Activated CD4-positive, alpha-beta T cell treated with anti-CD3 and anti-CD28 coated beads, Interleukin-2, amount 50 U/mL, for 16 hours (primary cell): ENCODE measurements around the gene MAGEB3.
"Not testable (repeated sequence)": the region's sequence is repeated elsewhere in the genome, so short reads cannot be mapped to it uniquely, and the experiment has no call there.

Experiments
- DNase-seq: peaks from one replicate; pipeline ENCODE4 v3.0.0-alpha.2; 2020

MAGEB3 gene, protein sequence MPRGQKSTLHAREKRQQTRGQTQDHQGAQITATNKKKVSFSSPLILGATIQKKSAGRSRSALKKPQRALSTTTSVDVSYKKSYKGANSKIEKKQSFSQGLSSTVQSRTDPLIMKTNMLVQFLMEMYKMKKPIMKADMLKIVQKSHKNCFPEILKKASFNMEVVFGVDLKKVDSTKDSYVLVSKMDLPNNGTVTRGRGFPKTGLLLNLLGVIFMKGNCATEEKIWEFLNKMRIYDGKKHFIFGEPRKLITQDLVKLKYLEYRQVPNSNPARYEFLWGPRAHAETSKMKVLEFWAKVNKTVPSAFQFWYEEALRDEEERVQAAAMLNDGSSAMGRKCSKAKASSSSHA

DNA sequence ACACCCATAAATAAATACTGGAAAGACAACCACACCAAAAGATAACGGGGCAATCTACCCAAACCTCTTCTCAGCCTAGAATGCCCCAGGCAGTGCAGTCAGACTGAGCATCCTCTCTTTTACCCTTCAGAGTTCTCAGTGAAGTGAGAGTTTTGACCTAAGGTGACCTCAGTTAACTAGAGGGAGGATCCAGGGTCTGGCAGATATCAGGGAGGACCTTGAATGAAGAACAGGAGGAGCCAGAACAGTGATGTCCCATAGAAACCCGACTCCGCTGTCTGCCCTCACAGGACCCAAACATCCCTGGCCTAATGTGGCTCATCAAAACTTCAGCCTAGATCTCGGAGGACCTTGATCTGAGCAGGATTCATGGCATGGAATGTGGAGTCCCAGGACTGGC lies at the start of gene MAGEB3:
Gene MAGEB3 (plus strand): TSS at position 263 of the 400 bp plus-strand sequence. CDS start 5,268 bp downstream, outside the sequence.
- DNase-seq: no peak

DNA sequence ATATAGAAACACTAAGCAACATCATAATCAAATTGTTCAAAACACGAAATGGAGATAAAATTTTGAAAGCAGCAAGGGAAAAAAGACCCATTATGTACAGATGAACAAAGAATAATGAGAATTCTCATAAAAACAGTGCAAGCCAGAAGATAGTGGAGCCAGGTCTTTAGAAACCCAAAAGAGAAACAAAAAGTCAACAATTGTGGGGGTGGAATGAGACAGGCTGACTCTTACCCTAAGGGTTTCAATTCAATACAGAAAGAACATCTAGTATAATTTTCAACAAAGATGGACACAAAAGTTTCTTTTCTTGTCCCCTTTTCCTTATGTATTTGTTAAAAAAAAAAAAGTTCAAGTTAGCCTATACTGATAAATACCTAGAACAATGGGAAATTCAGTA lies 49.1 kb upstream of the MAGEB3 start:
- DNase-seq: no peak

DNA sequence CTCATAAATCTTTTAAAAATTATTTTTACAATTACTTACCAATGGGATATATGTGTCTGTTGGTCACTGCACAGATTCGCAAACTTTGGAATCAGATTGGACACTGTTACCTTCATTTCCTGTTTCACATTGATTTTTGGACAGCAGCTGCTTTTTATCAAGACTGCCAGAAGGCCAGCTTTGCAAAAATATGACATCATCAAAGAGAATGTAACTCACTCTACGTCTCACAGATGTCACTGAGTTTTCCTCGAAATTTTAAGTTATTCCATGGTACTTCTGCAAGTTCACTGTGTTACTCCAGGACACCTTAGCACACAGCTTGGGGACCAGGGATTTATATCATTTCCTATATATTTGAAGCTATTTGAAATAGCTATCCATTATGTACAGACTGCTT lies 46.9 kb upstream of the MAGEB3 start:
- DNase-seq: no peak

DNA sequence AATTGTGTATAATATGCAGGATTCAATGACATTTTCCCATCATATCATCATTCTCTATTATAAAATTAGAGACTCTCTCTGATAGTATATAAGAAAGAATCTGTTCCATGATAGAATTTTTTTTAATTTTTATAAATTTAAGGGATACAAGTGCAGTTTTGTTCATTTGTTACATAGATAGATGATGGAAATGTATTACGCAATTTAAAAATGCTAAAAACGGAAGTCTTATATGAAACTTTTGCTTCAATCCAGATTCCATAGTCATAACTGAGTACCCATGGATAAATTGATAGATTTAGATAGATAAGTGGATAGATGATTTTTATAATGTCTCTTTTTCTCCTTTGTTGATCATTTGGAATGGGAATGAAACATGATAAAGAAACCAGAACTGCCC lies 40.0 kb upstream of the MAGEB3 start:
- DNase-seq: no peak

DNA sequence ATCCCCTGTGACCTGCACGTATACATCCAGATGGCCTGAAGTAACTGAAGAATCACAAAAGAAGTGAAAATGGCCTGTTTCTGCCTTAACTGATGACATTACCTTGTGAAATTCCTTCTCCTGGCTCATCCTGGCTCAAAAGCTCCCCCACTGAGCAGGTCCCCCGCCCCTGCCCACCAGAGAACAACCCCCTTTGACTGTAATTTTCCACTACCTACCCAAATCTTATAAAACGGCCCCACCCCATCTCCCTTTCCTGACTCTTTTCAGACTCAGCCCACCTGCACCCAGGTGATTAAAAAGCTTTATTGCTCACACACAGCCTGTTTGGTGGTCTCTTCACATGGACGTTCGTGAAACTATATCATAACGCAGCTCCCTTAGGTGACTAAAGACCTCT lies 36.5 kb upstream of the MAGEB3 start:
- not testable (repeated sequence) for DNase-seq

DNA sequence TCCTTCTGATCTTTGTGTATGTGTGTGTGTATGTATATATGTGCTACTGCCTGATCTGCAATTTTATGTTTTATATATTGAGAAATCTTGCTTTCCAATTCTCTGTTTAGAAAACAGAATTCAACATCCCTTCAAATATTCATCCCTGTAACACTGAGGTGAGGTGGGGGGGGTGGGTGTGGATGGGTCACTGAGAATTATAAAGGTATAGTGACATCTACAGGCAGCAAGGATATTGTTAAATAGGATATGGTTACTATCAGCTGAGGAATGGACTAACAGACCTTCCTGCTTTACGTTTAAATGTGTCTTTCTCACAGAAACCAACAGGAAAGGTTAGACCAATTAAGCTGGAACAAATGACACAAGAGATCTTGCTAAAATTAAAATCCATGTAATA lies 34.1 kb upstream of the MAGEB3 start:
- no peak for DNase-seq

DNA sequence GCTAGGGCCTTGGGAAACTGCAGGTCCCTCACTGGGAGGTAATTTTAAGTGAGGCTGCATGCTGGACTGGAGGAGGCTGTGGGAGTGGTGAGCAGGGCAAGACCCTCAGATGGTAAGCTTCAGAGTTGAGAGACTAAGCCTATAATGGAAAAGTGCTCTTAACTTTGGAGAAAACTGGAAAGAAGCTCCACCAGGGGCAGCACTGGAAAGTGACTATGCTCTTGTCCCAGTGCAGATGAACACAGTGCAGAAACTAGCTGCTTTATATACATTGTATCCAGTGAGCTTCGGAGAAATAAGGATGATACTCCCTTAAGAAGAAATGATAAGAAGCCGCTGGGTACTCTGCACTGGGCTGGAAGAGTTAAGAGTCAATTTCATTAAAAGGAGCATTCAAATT lies 18.3 kb upstream of the MAGEB3 start:
- DNase-seq: no peak

DNA sequence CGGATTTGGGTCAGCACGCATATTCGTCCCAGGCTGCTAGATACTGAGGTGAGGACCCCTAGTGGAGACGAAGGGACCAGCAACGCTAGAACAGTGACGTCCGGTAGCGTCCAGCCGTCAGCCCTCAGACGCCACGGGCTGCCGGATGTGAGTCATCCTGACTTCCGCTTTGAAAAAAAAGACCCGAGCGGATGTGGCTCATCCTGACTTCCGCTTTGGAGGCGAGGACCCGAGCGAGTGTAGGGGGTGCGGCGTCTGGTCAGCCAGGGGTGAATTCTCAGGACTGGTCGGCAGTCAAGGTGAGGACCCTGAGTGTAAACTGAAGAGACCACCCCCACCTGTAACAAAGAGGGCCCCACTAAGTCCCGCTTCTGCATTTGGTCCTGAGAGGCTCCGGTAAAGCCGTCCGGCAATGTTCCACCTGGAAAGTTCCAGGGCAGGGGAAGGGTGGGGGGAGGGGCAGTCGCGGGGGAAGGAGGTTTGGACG lies 15.1 kb upstream of the MAGEB3 start, which contains the start of gene MAGEB2:
Gene MAGEB2 (plus strand): TSS at position 207 of the 487 bp plus-strand sequence. CDS start 3,018 bp downstream, outside the sequence.
- DNase-seq: peak; percentile 2

DNA sequence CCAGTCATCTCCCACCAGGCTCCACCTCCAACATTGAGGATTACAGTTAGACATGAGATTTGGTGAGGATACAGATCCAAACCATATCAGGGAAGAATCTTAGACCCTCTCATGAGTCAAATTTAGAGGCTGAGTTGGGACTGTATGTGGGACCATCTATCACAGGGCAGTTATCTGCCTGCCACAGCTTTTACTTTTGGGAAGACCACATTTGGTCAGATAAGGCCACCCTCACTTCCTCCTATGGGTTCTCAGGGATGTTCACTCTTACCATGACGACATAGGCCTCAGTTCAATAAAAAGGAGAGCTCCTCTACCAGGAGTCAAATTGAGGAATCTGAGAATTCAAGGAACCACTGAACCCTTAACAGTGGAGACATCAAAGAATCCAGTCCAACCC lies 13.0 kb upstream of the MAGEB3 start:
- no peak for DNase-seq

DNA sequence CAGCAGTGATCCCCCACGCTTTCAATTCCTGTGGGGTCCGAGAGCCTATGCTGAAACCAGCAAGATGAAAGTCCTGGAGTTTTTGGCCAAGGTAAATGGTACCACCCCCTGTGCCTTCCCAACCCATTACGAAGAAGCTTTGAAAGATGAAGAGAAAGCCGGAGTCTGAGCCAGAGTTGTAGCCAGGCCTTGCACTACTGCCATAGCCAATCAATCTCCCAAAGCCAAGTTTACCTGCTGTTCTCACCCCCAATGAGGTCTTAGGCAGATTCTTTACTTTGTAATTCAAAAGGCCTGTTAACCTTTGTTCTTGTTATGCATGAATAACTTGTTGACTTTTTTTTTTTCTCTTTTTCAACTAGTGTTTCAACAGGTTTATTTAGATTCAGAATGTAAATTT lies 11.1 kb upstream of the MAGEB3 start:
- DNase-seq: no peak

DNA sequence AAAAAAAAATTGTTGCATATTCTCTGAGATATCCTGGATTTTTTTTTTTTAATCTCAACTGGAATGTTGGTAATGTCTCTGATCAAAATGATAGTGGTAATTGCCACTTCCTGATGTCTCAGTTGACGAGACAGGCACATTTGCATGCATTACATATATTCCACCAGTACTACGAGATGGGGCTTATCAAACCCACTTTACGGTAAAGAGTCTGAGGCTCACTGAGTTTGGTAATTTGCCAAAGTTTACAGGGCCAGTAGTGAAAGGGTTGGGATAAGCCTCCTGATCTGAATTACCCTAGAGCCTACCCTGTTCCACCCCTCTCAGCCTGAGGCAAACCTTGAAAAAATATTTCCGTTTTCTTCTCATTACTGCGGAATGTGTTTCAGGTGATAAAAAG lies 9.8 kb upstream of the MAGEB3 start:
- no peak for DNase-seq

DNA sequence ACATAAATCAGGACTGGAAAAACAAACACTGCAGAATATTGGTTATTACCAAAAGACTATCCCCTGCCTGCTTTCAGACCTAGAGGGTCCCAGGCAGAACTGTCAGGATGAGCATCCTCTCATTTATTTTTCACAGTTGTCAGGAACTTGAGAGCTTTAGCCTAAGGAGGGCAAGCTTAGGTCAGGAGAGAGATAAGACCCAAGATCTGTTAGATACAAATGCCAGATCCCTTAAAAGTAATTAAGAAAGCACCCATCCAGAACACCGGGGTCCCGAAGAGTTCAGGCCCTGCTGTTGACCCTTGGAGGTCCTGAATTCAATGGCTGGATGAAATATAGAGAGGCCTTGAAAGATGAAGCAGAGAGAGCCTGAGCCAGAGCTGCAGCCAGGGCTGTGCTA lies 5.9 kb upstream of the MAGEB3 start:
- no peak for DNase-seq

DNA sequence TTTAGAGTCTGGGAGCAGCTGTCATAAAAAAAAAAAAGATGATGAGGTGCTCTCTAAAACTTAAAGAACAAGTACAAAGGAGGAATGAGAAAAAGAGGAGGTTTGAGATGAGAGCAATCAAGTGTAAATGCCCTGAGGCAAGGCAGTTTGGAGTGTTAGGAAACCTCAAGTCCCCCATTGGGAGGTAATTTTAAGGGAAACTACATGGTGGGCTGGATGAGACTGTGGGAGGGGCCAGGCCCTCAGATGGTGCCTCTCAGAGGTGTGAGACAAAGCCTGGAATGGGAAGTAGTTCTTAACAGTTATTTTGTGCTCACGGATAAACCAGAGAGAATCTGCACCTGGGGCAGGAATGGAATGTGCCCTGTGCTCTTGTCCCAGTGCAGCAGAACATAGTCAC lies 1.9 kb upstream of the MAGEB3 start:
- no peak for DNase-seq

DNA sequence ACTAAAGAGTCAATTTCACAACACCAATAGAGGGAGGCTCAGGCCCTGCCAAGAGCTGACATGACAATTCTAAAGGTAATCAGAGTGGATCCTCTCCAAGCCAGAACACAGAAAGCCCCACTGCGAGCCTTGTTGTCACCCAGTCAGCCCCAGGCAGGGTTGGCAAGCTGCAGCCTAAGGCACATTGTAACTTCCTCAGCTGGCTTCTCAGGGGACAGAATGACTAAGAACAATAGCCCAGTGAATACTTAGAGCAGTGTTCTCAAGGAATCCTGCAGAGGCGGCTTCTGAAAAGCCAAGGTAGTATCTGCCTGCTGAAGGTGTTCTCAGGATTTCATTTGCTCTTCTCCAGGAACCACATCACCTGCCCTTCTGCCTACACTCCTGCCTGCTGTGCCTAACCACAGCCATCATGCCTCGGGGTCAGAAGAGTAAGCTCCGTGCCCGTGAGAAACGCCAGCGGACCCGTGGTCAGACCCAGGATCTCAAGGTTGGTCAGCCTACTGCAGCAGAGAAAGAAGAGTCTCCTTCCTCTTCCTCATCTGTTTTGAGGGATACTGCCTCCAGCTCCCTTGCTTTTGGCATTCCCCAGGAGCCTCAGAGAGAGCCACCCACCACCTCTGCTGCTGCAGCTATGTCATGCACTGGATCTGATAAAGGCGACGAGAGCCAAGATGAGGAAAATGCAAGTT lies 11.4 kb downstream of the MAGEB3 start, which contains the start of gene MAGEB4:
Gene MAGEB4 (plus strand): TSS at position 277 of the 692 bp plus-strand sequence. CDS start 136 bp downstream, at position 413.
- no peak for DNase-seq

DNA sequence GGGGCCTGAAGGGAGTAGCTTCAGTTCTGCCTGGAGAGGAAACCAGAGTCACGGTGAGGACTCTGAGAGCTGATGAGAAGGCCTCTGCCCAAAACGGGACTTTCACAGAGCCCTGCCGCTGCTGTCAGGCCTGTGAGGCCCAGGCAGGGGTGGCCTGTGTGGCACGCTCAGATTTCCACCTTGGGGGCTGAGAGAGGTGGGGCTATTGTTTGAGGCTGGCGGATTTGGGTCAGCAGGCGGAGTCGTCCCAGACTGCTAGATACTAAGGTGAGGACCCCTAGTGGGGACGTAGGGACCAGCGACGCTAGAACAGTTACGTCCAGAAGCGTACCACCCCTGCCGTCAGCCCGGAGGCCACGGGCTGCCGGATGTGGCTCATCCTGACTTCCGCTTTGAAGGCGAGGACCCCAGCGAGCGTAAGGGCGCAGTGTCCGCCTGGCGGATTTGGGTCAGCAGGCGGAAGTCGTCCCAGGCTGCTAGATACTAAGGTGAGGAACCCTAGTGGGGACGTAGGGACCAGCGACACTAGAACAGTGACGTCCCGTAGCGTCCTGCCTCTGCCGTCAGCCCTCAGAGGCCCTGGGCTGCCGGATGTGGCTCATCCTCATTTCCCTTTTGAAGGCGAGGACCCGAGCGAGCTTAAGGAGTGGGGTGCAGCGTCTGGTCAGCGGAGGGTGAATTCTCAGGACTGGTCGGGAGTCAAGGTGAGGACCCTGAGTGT lies 16.5 kb downstream of the MAGEB3 start, which contains the start of gene MAGEB1:
Gene MAGEB1 (plus strand): TSS at position 378 of the 721 bp plus-strand sequence. CDS start 3,348 bp downstream, outside the sequence.
- no peak for DNase-seq

DNA sequence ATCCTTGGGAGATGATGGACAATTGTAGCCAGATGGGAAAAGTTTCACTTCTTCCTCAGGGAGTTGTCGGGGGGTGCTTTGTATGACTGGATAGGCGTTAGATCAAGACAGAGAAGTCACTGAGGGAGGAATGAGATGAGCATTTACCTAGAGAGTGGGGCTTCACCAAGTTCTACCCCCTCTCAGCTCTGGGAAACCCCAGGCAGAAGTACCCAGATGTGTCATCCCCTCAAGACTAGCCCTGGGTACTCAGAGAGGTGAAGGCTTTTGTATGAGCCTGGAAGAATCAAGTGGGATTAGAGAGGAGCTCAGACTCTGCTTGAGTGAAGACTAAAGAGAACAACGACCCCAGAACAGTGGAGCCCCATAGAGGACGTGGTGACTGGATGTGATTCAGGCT lies 18.4 kb downstream of the MAGEB3 start:
- DNase-seq: no peak

DNA sequence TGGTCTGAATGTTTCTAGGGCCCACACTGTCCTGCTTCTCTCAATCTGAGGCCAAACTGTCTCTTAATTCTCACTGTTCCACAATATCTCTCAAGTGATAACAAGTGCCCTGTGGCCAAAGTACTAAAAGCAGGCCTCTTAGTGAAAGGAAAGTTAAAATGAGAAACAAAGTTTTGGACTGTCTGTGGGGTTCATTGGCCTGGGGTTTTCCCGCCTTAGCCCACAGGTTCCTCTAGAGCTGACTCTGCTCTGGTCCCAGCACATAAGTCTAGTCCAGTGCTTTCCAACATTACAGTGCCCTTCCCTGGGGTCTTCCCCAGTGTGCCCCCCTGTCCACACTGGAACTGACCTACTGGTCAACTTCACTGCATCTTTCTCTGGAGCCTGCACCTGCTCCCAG lies 22.8 kb downstream of the MAGEB3 start:
- DNase-seq: no peak

DNA sequence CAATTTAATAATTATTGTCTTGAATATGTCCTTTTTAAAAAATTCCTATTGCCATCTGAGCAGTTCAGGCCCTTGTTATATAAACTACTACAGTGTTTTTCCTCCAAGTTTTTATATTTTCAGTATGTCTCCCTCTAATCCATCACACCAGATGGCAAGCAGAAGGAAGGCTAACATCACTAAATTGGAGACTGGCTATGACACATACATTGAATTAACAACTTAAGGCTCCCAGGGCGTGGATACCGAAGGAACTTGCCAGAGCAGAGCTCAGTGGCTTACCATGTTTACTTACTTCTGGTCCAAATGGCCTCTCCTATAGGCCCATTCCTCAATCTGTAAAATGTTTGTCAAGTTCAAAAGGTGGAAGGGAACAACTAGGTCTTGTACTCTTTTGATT lies 29.5 kb downstream of the MAGEB3 start:
- no peak for DNase-seq

DNA sequence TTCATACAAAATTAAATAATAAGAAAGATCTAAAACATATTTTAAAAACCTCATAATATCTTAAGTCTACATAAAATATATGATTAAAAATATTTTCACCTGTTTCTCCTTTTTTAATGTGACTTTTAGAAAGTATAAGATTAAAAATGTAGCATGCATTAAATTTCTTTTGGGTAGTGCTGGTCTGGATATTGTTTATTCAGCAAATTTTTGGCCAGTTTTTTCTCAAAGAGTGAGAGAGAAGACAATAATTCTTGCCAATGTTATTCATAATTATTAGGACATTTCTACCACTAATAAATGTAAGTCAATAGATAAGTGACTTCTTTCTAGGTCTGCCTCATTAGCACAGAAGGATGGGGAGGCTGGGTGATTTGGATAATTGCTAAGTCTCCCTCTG lies 30.6 kb downstream of the MAGEB3 start:
- DNase-seq: no peak

DNA sequence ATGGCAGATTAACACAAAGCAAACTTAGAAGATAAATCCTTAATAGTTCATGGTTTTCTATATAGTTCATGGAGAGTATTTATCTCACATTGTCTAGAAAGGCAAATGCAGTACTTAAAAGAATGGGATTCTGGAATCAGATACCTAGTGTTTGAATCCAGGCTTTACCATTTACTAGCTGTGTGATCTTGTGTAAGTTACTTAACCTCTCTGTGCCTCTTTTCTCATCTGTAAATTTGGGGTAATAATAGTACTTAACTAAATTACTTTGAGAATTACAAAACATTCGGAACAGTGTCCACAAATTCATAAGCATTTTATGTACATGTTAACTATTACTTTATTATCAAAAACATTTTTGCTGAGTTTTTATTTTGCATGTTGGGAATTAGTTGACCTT lies 32.3 kb downstream of the MAGEB3 start:
- DNase-seq: no peak

DNA sequence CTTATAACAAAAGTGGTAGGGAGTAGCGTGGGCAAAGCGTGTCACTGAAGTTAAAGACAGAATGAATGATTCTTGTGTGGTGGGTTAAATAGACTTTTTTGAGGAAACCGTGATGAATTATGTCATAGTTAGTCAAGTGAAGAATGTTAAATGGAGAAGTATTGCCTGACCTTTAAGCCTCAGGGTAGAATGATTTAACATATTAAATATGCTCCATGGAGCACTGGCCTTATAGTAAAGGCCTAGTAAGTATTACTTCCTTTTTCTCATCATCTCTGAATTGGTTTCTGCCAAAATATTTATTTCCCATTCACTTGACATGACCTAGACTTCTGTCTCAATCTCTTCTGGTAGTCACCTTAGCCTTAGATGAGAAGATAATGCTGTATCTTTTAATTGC lies 40.2 kb downstream of the MAGEB3 start:
- no peak for DNase-seq

DNA sequence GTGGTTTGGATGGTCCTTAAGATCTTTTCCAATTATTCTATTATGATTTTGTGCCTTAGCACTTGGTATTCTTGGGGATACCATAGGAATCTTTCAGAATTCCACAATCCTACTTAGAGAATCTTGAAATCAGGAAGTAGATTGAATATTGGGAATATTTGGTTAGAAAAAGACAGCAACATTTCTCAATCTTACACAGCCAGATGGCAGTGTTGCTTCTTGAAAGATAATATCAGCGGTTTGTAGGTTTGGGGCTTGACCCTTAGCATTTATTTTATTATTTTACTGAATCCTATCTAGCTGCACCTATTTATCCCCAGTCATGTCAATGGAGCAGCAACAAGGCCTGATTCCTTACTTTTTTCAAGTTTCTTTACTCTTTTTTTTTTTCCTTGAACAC lies 45.0 kb downstream of the MAGEB3 start:
- DNase-seq: no peak

DNA sequence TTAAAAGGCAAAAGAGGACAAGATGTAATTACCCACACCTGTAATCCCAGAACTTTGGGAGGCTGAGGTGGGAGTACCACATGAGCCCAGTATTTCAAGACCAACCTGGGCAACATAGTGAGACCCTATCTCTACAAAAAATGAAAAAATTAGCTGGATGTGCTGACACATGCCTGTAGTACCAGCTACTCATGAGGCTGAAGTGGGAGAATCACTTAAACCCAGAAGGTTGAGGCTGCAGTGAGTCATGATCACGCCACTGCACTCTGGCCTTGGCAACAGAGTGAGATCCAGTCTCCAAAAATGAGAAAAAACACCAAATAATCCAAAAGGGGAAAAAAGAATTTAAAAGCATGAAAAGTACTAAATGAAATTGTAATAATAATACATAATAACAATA lies 47.9 kb downstream of the MAGEB3 start:
- DNase-seq: no peak
